ENCODE data around the gene ATP10B.

ATP10B gene

GRCh38 chr5:160701403-160701802, 150.6 kb downstream of the ATP10B start:
- Histone ChIP-seq H3K4me2 (ENCODE audit: low read length, poor library complexity, severe bottlenecking) (no peak overlapping the region), H3K9me3 (ENCODE audit: control insufficient read depth, low read length) (peaks cover 15% of the 10 kb centered on the region), H2BK120ac (ENCODE audit: low read depth, low read length) (no peak overlapping the region), H2BK15ac (ENCODE audit: low read depth, poor library complexity, severe bottlenecking) (no peak overlapping the region), H2BK12ac (ENCODE audit: low read length in 2 of 2) (no peak overlapping the region), H3K9ac (ENCODE audit: low read length) (no peak overlapping the region), H2BK5ac (ENCODE audit: low read depth, low read length, poor library complexity, severe bottlenecking) (no peak overlapping the region), H3K18ac (ENCODE audit: low read depth in 1 of 2, low read length in 2 of 2) (no peak overlapping the region), H2AFZ (ENCODE audit: low read depth, low read length) (no peak overlapping the region), H3K4me3 (ENCODE audit: insufficient read depth in 1 of 2, low read depth in 1 of 2, low read length in 2 of 2) (no peak overlapping the region), H4K8ac (ENCODE audit: low read length) (no peak overlapping the region), H3K4ac (ENCODE audit: low read depth in 1 of 2, low read length in 2 of 2) (no peak overlapping the region), H2AK5ac (ENCODE audit: low read length, severe bottlenecking) (no peak overlapping the region), H3K36me3 (ENCODE audit: control insufficient read depth in 1 of 2, insufficient read depth in 2 of 2, low read depth in 1 of 2, low read length in 2 of 2) (no peaks in the 10 kb centered on the region), H3K27me3 (ENCODE audit: control insufficient read depth in 1 of 2, insufficient read depth in 1 of 2, low read length in 2 of 2) (no peaks in the 10 kb centered on the region), H3K23ac (ENCODE audit: low read length in 2 of 2) (no peak overlapping the region), H3K79me1 (replicated peaks; ENCODE audit: low read length, poor library complexity, severe bottlenecking) (no peaks in the 10 kb centered on the region), H3K14ac (ENCODE audit: low read length in 2 of 2) (no peak overlapping the region), H3K27ac (ENCODE audit: low read length, poor library complexity, severe bottlenecking) (no peak overlapping the region), H3K4me1 (ENCODE audit: control insufficient read depth, insufficient read depth, low read depth, low read length) (no peaks in the 10 kb centered on the region), H4K91ac (ENCODE audit: low read length) (no peak overlapping the region)
- no peak for DNase-seq

GRCh38 chr5:160699301-160699700, 152.7 kb downstream of the ATP10B start:
- Histone ChIP-seq H3K36me3 (ENCODE audit: control insufficient read depth in 1 of 2, insufficient read depth in 2 of 2, low read depth in 1 of 2, low read length in 2 of 2) (no peaks in the 10 kb centered on the region), H3K18ac (ENCODE audit: low read depth in 1 of 2, low read length in 2 of 2) (no peak overlapping the region), H3K27me3 (ENCODE audit: control insufficient read depth in 1 of 2, insufficient read depth in 1 of 2, low read length in 2 of 2) (no peaks in the 10 kb centered on the region), H3K9me3 (ENCODE audit: control insufficient read depth, low read length) (peaks cover 10% of the 10 kb centered on the region), H3K4ac (ENCODE audit: low read depth in 1 of 2, low read length in 2 of 2) (no peak overlapping the region), H3K27ac (ENCODE audit: low read length, poor library complexity, severe bottlenecking) (no peak overlapping the region), H2BK15ac (ENCODE audit: low read depth, poor library complexity, severe bottlenecking) (no peak overlapping the region), H3K4me2 (ENCODE audit: low read length, poor library complexity, severe bottlenecking) (no peak overlapping the region), H2AFZ (ENCODE audit: low read depth, low read length) (no peak overlapping the region), H3K9ac (ENCODE audit: low read length) (no peak overlapping the region), H2BK120ac (ENCODE audit: low read depth, low read length) (no peak overlapping the region), H4K91ac (ENCODE audit: low read length) (no peak overlapping the region), H3K4me3 (ENCODE audit: insufficient read depth in 1 of 2, low read depth in 1 of 2, low read length in 2 of 2) (no peak overlapping the region), H3K79me1 (replicated peaks; ENCODE audit: low read length, poor library complexity, severe bottlenecking) (no peaks in the 10 kb centered on the region), H3K4me1 (ENCODE audit: control insufficient read depth, insufficient read depth, low read depth, low read length) (no peaks in the 10 kb centered on the region), H3K14ac (ENCODE audit: low read length in 2 of 2) (no peak overlapping the region), H2BK5ac (ENCODE audit: low read depth, low read length, poor library complexity, severe bottlenecking) (no peak overlapping the region), H2BK12ac (ENCODE audit: low read length in 2 of 2) (no peak overlapping the region), H3K23ac (ENCODE audit: low read length in 2 of 2) (no peak overlapping the region), H2AK5ac (ENCODE audit: low read length, severe bottlenecking) (no peak overlapping the region), H4K8ac (ENCODE audit: low read length) (no peak overlapping the region)
- no peak for DNase-seq
- 64% methylated on average over 1 of the region's 1 CpG for WGBS

- no peak overlapping the region for H3K4ac ChIP-seq (ENCODE audit: low read depth in 1 of 2, low read length in 2 of 2)
- no peak overlapping the region for H4K91ac ChIP-seq (ENCODE audit: low read length)
- no peaks in the 10 kb centered on the region for H3K9me3 ChIP-seq (ENCODE audit: control insufficient read depth, low read length)
- H3K4me3 ChIP-seq (ENCODE audit: insufficient read depth in 1 of 2, low read depth in 1 of 2, low read length in 2 of 2) = no peak overlapping the region
- no peaks in the 10 kb centered on the region for H3K27me3 ChIP-seq (ENCODE audit: control insufficient read depth in 1 of 2, insufficient read depth in 1 of 2, low read length in 2 of 2)
- 77% methylated on average over 2 of the region's 3 CpGs for WGBS
- no peak overlapping the region for H4K8ac ChIP-seq (ENCODE audit: low read length)
- H3K9ac ChIP-seq (ENCODE audit: low read length) = no peak overlapping the region
- H2AFZ ChIP-seq (ENCODE audit: low read depth, low read length) = no peak overlapping the region
- no peak overlapping the region for H3K4me2 ChIP-seq (ENCODE audit: low read length, poor library complexity, severe bottlenecking)
- H2BK12ac ChIP-seq (ENCODE audit: low read length in 2 of 2) = no peak overlapping the region
- H3K4me1 ChIP-seq (ENCODE audit: control insufficient read depth, insufficient read depth, low read depth, low read length) = no peaks in the 10 kb centered on the region
- no peak overlapping the region for H3K18ac ChIP-seq (ENCODE audit: low read depth in 1 of 2, low read length in 2 of 2)
- H2AK5ac ChIP-seq (ENCODE audit: low read length, severe bottlenecking) = no peak overlapping the region
- no peak for DNase-seq
- H2BK15ac ChIP-seq (ENCODE audit: low read depth, poor library complexity, severe bottlenecking) = no peak overlapping the region
- no peak overlapping the region for H3K27ac ChIP-seq (ENCODE audit: low read length, poor library complexity, severe bottlenecking)
- H2BK120ac ChIP-seq (ENCODE audit: low read depth, low read length) = no peak overlapping the region
- no peaks in the 10 kb centered on the region for H3K36me3 ChIP-seq (ENCODE audit: control insufficient read depth in 1 of 2, insufficient read depth in 2 of 2, low read depth in 1 of 2, low read length in 2 of 2)
- no peaks in the 10 kb centered on the region for H3K79me1 ChIP-seq (replicated peaks; ENCODE audit: low read length, poor library complexity, severe bottlenecking)
- H2BK5ac ChIP-seq (ENCODE audit: low read depth, low read length, poor library complexity, severe bottlenecking) = no peak overlapping the region
- H3K23ac ChIP-seq (ENCODE audit: low read length in 2 of 2) = no peak overlapping the region
- no peak overlapping the region for H3K14ac ChIP-seq (ENCODE audit: low read length in 2 of 2)
These were observed 154.7 kb downstream of the ATP10B start for GRCh38 chr5:160697281-160697680.

GRCh38 chr5:160694896-160695295, 157.1 kb downstream of the ATP10B start:
- Histone ChIP-seq H4K91ac (ENCODE audit: low read length) (no peak overlapping the region), H2AFZ (ENCODE audit: low read depth, low read length) (no peak overlapping the region), H3K9ac (ENCODE audit: low read length) (no peak overlapping the region), H2BK120ac (ENCODE audit: low read depth, low read length) (no peak overlapping the region), H2AK5ac (ENCODE audit: low read length, severe bottlenecking) (no peak overlapping the region), H2BK5ac (ENCODE audit: low read depth, low read length, poor library complexity, severe bottlenecking) (no peak overlapping the region), H3K9me3 (ENCODE audit: control insufficient read depth, low read length) (no peaks in the 10 kb centered on the region), H3K36me3 (ENCODE audit: control insufficient read depth in 1 of 2, insufficient read depth in 2 of 2, low read depth in 1 of 2, low read length in 2 of 2) (no peaks in the 10 kb centered on the region), H2BK15ac (ENCODE audit: low read depth, poor library complexity, severe bottlenecking) (no peak overlapping the region), H2BK12ac (ENCODE audit: low read length in 2 of 2) (no peak overlapping the region), H3K18ac (ENCODE audit: low read depth in 1 of 2, low read length in 2 of 2) (no peak overlapping the region), H3K4me2 (ENCODE audit: low read length, poor library complexity, severe bottlenecking) (no peak overlapping the region), H3K23ac (ENCODE audit: low read length in 2 of 2) (no peak overlapping the region), H3K4ac (ENCODE audit: low read depth in 1 of 2, low read length in 2 of 2) (no peak overlapping the region), H3K79me1 (replicated peaks; ENCODE audit: low read length, poor library complexity, severe bottlenecking) (no peaks in the 10 kb centered on the region), H3K4me1 (ENCODE audit: control insufficient read depth, insufficient read depth, low read depth, low read length) (no peaks in the 10 kb centered on the region), H3K27ac (ENCODE audit: low read length, poor library complexity, severe bottlenecking) (no peak overlapping the region), H3K27me3 (ENCODE audit: control insufficient read depth in 1 of 2, insufficient read depth in 1 of 2, low read length in 2 of 2) (no peaks in the 10 kb centered on the region), H4K8ac (ENCODE audit: low read length) (no peak overlapping the region), H3K14ac (ENCODE audit: low read length in 2 of 2) (no peak overlapping the region), H3K4me3 (ENCODE audit: insufficient read depth in 1 of 2, low read depth in 1 of 2, low read length in 2 of 2) (no peak overlapping the region)
- no peak for DNase-seq
- 63% methylated on average over 2 of the region's 2 CpGs for WGBS

All from mesenchymal stem cell (in vitro differentiated cells and primary cell).